HEK293T (cell line): ENCODE data around the gene MCF2L.

Experiments used
- CTCF ChIA-PET: fragments of 350-600 bp; formaldehyde crosslinking; extraction: SDS; loops from one replicate; lab custom pipeline; 2021; ENCODE audit warnings: antibody characterized with exemption, inconsistent platforms; lab: Yijun Ruan, JAX
- POLR2A ChIA-PET: fragments of 350-600 bp; formaldehyde crosslinking; extraction: SDS; loops from one replicate; lab custom pipeline; 2020; ENCODE audit warnings: antibody characterized with exemption, inconsistent platforms; lab: Yijun Ruan, JAX
- DNase-seq: peaks from one replicate; pipeline ENCODE4 v3.0.0; 2012; ENCODE audit warnings: mixed read lengths; ENCODE audit errors: extremely low spot score
- ARNT ChIP-seq: fragments of 450-650 bp; IDR thresholded peaks from 2 replicates; pipeline ENCODE4 v1.6.1; 2017; ENCODE audit warnings: mild to moderate bottlenecking
- BHLHE40 ChIP-seq: fragments of 450-650 bp; IDR thresholded peaks from 2 replicates; pipeline ENCODE4 v1.6.1; 2016; ENCODE audit warnings: mild to moderate bottlenecking, moderate library complexity, borderline replicate concordance
- CTBP1 ChIP-seq: fragments of 450-650 bp; IDR thresholded peaks from 2 replicates; pipeline ENCODE4 v1.6.1; 2016; ENCODE audit warnings: borderline replicate concordance
- ELF4 ChIP-seq: fragments of 450-650 bp; IDR thresholded peaks from 2 replicates; pipeline ENCODE4 v1.6.1; 2017; ENCODE audit warnings: antibody characterized with exemption
- FOXA1 ChIP-seq: fragments of 450-650 bp; IDR thresholded peaks from 2 replicates; pipeline ENCODE4 v1.6.1; 2016; ENCODE audit warnings: mild to moderate bottlenecking
- FOXK2 ChIP-seq: fragments of 450-650 bp; IDR thresholded peaks from 2 replicates; pipeline ENCODE4 v1.6.1; 2016; ENCODE audit warnings: mild to moderate bottlenecking
- FOXM1 ChIP-seq: fragments of 450-650 bp; IDR thresholded peaks from 2 replicates; pipeline ENCODE4 v1.6.1; 2017; ENCODE audit warnings: mild to moderate bottlenecking, borderline replicate concordance
- HDGF ChIP-seq: fragments of 450-650 bp; IDR thresholded peaks from 2 replicates; pipeline ENCODE4 v1.6.1; 2017; ENCODE audit warnings: antibody characterized with exemption, borderline replicate concordance
- L3MBTL2 ChIP-seq: fragments of 450-650 bp; conservative IDR thresholded peaks from 2 replicates; pipeline ENCODE4 v1.6.1; 2016; ENCODE audit warnings: mild to moderate bottlenecking
- LEF1 ChIP-seq: fragments of 450-650 bp; IDR thresholded peaks from 2 replicates; pipeline ENCODE4 v1.6.1; 2017; ENCODE audit warnings: mild to moderate bottlenecking, borderline replicate concordance
- NFRKB ChIP-seq: fragments of 450-650 bp; IDR thresholded peaks from 2 replicates; pipeline ENCODE4 v1.6.1; 2016; ENCODE audit warnings: mild to moderate bottlenecking, moderate library complexity
- SP1 ChIP-seq: fragments of 450-650 bp; IDR thresholded peaks from 2 replicates; pipeline ENCODE4 v1.6.1; 2017
- SUZ12 ChIP-seq: fragments of 450-650 bp; IDR thresholded peaks from 2 replicates; pipeline ENCODE4 v1.6.1; 2016; ENCODE audit warnings: mild to moderate bottlenecking
- TARDBP ChIP-seq: fragments of 450-650 bp; IDR thresholded peaks from 2 replicates; pipeline ENCODE4 v1.6.1; 2016
- ZNF384 ChIP-seq: fragments of 450-650 bp; IDR thresholded peaks from 2 replicates; pipeline ENCODE4 v1.6.1; 2016
- TF ChIP-seq, protein P1 (sequence below): fragments of 450-650 bp; IDR thresholded peaks from 2 replicates; pipeline ENCODE4 v1.6.1; 2016

The MCF2L gene

DNA sequence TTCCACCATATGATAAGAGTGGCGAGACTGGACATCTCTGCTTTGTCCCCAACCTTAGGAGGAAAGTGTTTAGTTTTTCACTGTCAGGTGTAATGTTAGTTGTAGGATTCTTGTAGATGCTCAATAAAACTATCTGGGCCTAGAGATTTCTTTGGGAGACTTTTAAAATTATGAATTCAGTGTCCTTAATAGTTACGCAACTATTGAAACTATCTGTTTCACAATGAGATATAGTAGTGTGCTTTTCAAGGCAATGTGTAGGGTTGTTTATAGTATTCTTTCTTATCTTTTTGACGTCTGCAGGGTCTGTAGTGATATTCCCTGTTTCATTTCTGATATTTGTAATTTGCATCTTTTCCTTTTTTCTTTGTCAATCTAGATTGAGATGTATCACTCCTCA lies 103.4 kb downstream of the MCF2L start:
- no peak for DNase-seq
- TF ChIP-seq, protein P1, sequence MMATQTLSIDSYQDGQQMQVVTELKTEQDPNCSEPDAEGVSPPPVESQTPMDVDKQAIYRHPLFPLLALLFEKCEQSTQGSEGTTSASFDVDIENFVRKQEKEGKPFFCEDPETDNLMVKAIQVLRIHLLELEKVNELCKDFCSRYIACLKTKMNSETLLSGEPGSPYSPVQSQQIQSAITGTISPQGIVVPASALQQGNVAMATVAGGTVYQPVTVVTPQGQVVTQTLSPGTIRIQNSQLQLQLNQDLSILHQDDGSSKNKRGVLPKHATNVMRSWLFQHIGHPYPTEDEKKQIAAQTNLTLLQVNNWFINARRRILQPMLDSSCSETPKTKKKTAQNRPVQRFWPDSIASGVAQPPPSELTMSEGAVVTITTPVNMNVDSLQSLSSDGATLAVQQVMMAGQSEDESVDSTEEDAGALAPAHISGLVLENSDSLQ = no peak
- TF ChIP-seq HDGF (no peak), SUZ12 (no peak), ELF4 (no peak), BHLHE40 (no peak), LEF1 (no peak), FOXK2 (no peak), ARNT (no peak), CTBP1 (no peak), SP1 (no peak), FOXM1 (no peak), TARDBP (no peak)
- CTCF ChIA-PET = no interaction called here
- POLR2A ChIA-PET = no interaction called here

DNA sequence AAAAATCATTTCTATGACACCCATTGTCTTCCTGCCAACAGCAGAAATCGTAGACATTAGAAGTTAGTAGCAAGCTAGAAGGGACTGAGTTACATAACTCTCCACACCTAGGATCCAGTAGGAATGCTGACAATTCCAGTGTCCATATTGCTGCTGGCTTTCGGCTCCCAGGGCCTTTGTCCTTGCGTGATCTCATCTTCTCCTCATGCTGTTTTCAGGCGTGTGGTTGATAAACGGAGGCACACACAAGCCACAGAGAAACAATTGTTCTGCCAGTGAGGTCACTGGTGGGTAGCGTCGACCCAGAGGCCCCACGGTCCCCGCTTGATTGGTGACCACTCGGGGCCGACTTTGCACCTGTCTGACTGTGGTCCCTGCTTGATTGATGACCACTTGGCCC lies 104.9 kb downstream of the MCF2L start:
- ChIA-PET CTCF (no interaction called here), POLR2A (no interaction called here)
- TF ChIP-seq ZNF384 = no peak
- no peak for TF ChIP-seq FOXK2
- TF ChIP-seq FOXM1 = no peak
- TF ChIP-seq ELF4 = no peak
- TF ChIP-seq L3MBTL2 = no peak
- TF ChIP-seq FOXA1 = no peak
- TF ChIP-seq ARNT = no peak
- TF ChIP-seq, protein P1 = no peak
- no peak for TF ChIP-seq SP1
- TF ChIP-seq TARDBP = no peak
- no peak for TF ChIP-seq HDGF
- TF ChIP-seq CTBP1 = no peak
- TF ChIP-seq LEF1 = no peak
- TF ChIP-seq NFRKB = no peak
- no peak for TF ChIP-seq BHLHE40
- no peak for TF ChIP-seq SUZ12
- no peak for DNase-seq

DNA sequence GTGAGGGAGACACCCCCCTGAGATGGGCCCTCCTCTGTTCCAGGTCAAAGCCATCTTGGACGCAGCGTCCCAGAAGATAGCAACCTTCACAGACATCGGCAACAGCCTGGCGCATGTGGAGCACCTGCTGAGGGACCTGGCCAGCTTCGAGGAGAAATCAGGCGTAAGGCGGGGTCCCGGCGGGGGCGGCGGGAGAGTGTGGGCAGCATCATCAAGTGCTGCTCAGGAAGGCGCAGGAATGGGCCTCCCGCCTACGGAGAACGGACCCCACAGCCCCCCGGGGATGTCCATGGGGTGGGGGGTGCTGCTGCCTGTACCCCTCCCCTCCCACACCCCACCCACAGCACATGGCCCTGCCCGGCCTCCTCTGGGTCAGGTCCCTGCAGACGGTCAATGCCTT lies 105.4 kb downstream of the MCF2L start:
- DNase-seq = no peak
- TF ChIP-seq FOXM1 = no peak
- TF ChIP-seq FOXK2 = no peak
- no peak for TF ChIP-seq SUZ12
- TF ChIP-seq ARNT = no peak
- TF ChIP-seq TARDBP = no peak
- TF ChIP-seq CTBP1 = no peak
- TF ChIP-seq ZNF384 = no peak
- TF ChIP-seq, protein P1 = no peak
- no peak for TF ChIP-seq SP1
- TF ChIP-seq L3MBTL2 = no peak
- TF ChIP-seq FOXA1 = no peak
- TF ChIP-seq BHLHE40 = no peak
- TF ChIP-seq HDGF = no peak
- TF ChIP-seq LEF1 = no peak
- no peak for TF ChIP-seq NFRKB
- TF ChIP-seq ELF4 = no peak
- ChIA-PET POLR2A (no interaction called here), CTCF (no interaction called here)

DNA sequence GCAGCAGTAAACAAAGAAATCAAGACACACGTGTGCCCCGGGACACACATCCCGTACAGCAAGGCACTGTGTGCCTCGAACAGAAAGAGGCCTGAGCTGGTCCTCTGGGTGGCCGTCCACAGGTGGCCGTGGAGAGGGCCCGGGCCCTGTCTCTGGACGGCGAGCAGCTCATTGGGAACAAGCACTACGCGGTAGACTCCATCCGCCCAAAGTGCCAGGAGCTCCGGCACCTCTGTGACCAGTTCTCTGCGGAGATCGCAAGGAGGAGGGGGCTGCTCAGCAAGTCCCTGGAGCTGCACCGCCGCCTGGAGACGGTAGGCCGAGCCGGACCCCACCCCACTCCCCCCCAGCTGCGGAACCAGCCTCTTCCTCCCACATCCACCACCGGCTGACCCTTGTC lies 105.9 kb downstream of the MCF2L start:
- ChIA-PET POLR2A (no interaction called here), CTCF (no interaction called here)
- DNase-seq = no peak
- no peak for TF ChIP-seq SUZ12
- TF ChIP-seq ZNF384 = no peak
- TF ChIP-seq ARNT = no peak
- no peak for TF ChIP-seq FOXK2
- TF ChIP-seq, protein P1 = no peak
- TF ChIP-seq BHLHE40 = no peak
- TF ChIP-seq FOXM1 = no peak
- TF ChIP-seq FOXA1 = no peak
- no peak for TF ChIP-seq LEF1
- no peak for TF ChIP-seq TARDBP
- TF ChIP-seq ELF4 = no peak
- no peak for TF ChIP-seq L3MBTL2

DNA sequence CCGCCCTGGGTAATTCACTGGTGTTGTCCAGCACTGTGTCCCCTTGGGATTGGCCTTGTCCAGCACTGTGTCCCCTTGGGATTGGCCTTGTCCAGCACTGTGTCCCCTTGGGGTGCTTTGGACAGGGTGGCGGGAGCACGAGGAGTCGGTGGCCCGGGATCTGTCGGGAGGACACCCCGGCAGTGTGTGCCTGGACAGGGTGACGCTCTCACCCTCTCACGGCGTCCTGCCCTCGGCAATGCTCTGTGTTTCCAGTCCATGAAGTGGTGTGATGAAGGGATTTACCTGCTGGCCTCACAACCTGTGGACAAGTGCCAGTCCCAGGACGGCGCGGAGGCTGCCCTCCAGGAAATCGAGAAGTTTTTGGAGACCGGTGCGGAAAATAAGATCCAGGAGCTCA lies 106.7 kb downstream of the MCF2L start:
- ChIA-PET CTCF (no interaction called here), POLR2A (no interaction called here)
- TF ChIP-seq TARDBP (no peak), ZNF384 (no peak), L3MBTL2 (no peak), ARNT (no peak)
- no peak for DNase-seq
